Nephron (organoid): ENCODE measurements around the gene SCLY.

Experiments used
- H3K27ac Mint-ChIP-seq, 3 experiments: 2 replicates each; pipeline ENCODE4 v1.8.0; 2020; ENCODE audit warnings: mixed read lengths in 3 of 3, mild to moderate bottlenecking in 2 of 3, moderate library complexity in 1 of 3
- H3K27me3 Mint-ChIP-seq: 2 replicates; pipeline ENCODE4 v1.8.0; 2021; ENCODE audit warnings: low read depth, mild to moderate bottlenecking, moderate library complexity, mixed read lengths
- H3K36me3 Mint-ChIP-seq: 2 replicates; pipeline ENCODE4 v1.8.0; 2020; ENCODE audit warnings: low read depth, mixed read lengths
- H3K4me1 Mint-ChIP-seq: 2 replicates; pipeline ENCODE4 v1.8.0; 2020; ENCODE audit warnings: mixed read lengths
- H3K4me3 Mint-ChIP-seq, 3 experiments: 2 replicates each; pipeline ENCODE4 v1.8.0; 2020; ENCODE audit warnings: mild to moderate bottlenecking in 3 of 3, mixed read lengths in 3 of 3, moderate library complexity in 2 of 3
- H3K9me3 Mint-ChIP-seq: 2 replicates; pipeline ENCODE4 v1.8.0; 2020; ENCODE audit warnings: mixed read lengths
- CTCF ChIP-seq, 3 experiments: fragments of 200-600 bp; sonication (generic); IDR thresholded peaks; one replicate each; pipeline ENCODE4 v1.5.0; 2021; ENCODE audit warnings: antibody characterized with exemption in 3 of 3; ENCODE audit not compliant: unreplicated experiment in 3 of 3

The SCLY gene

GRCh38 chr2:238095143-238095542 is 34.3 kb downstream of the SCLY start:
- Mint-ChIP-seq H3K4me1 (peaks cover 9% of the 10 kb centered on the region), H3K27me3 (no peaks in the 10 kb centered on the region), H3K27ac (no peak overlapping the region), H3K36me3 (peaks cover 4% of the 10 kb centered on the region), H3K9me3 (no peaks in the 10 kb centered on the region), H3K4me3 (no peak overlapping the region)
- TF ChIP-seq CTCF (IDR thresholded peaks at IDR 0.05; ENCODE audit: unreplicated experiment in 3 of 3): no peak

DNA sequence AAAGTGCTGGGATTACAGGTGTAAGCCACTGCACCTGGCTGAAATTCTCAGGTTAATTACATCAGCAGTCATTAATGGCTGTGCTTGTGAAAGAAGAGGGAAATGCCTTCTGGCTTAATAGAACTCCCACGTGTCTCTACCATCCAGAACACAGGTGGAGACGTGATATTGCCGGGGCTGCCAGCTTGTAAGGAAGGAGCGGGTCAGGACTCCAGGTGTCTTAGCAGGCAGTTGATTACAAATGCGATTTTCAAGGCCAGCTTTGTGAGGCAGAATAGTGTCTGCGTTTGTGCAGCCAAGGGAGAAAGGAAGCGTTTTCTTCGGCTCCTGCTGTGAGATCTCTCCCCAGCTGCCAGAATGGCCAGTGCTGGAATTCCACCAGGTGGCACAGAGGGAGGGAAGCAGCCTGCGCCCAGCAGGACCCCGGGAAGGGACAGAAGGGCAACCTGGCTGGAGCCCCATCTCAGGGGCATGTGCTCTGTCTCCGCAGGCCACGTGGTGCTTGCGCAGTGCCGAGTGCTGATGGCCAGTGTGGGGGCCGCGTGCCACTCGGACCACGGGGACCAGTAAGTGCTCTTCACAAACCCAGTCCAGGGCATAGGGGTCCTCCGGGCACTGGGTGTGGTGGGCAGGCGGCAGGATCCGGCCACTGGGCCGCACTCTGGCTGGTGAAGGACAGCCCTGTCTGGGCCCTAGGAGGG is 35.7 kb downstream of the SCLY start:
- H3K4me3 Mint-ChIP-seq: no peak overlapping the region
- no peak for TF ChIP-seq CTCF (IDR thresholded peaks at IDR 0.05; ENCODE audit: unreplicated experiment in 3 of 3)
- peaks cover 9% of the 10 kb centered on the region for H3K4me1 Mint-ChIP-seq
- H3K36me3 Mint-ChIP-seq: no peaks in the 10 kb centered on the region
- peak overlapping the region in 2 of 3 experiments; percentile 55 to 56 for H3K27ac Mint-ChIP-seq
- H3K9me3 Mint-ChIP-seq: no peaks in the 10 kb centered on the region
- no peaks in the 10 kb centered on the region for H3K27me3 Mint-ChIP-seq

DNA sequence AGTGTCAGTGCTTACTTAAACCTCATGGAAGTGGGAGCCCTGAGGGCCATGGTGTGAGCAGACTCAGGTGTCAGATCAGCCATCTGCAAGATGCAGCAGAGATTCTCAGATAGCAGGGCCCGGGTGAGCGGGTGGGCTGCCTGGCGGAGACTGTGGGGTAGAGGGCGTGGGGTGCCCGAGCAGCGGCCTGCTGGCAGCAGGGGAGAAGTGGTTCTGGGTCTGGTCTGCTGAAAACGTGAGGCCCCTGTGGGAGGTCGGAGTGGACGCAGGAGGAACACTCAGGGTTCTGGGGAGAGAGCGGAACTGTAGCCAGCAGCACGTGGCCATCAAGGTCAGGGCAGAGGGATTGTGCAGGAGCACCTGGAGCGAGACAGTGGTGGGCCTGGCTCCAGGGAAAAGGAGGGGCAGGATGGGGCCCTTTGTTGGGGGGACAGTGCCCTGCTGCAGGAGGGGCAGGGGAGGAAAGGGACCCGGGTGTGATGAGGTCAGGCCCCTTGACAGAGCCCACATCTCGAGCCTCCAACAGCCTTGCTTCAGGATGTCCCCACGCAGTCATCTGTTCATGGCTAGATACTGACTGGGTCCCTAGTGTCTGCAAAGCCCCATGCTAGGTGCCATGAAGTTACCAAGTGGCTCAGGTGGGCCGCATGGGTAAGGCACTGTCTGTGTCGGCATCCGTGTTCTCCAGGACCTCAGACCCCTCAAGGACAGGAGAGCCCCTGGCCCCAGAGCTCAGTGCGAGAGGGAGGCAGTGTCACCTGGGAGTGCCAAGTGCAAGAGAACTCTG is 36.6 kb downstream of the SCLY start:
- Mint-ChIP-seq H3K36me3 (no peaks in the 10 kb centered on the region), H3K9me3 (no peaks in the 10 kb centered on the region), H3K4me3 (no peak overlapping the region), H3K27me3 (no peaks in the 10 kb centered on the region), H3K4me1 (peaks cover 9% of the 10 kb centered on the region), H3K27ac (no peak overlapping the region)
- no peak for TF ChIP-seq CTCF (IDR thresholded peaks at IDR 0.05; ENCODE audit: unreplicated experiment in 3 of 3)

GRCh38 chr2:238097988-238098871 is 37.4 kb downstream of the SCLY start:
- H3K27ac Mint-ChIP-seq: peak overlapping the region; percentile 78 to 87 (median 87)

More at GRCh38 chr2:238097988-238098871, 37.4 kb downstream of the SCLY start:
- TF ChIP-seq CTCF (IDR thresholded peaks at IDR 0.05; ENCODE audit: unreplicated experiment in 3 of 3): no peak
- Mint-ChIP-seq H3K9me3 (no peaks in the 10 kb centered on the region), H3K27me3 (no peaks in the 10 kb centered on the region), H3K4me3 (no peak overlapping the region), H3K4me1 (peaks cover 9% of the 10 kb centered on the region), H3K36me3 (no peaks in the 10 kb centered on the region)
